GM23338 (cell line): ENCODE data around the gene FCRL5. TPM values are rescaled to one million over a fixed set of nuclear protein-coding genes. Genes with fewer than 3 reads are reported as not detected.

Experiments used
- ATAC-seq: fragments of 200-7000 bp; cut with Tn5 transposase; 3 replicates; pipeline ENCODE4 v1.9.1; 2020
- DNase-seq: peaks from one replicate; pipeline ENCODE4 v3.0.0-alpha.2; 2015; ENCODE audit warnings: low spot score
- H2AFZ ChIP-seq: fragments of 200-600 bp; sonication (generic); 2 replicates; pipeline ENCODE4 v1.8.0; 2016; ENCODE audit warnings: antibody characterized with exemption, mild to moderate bottlenecking, moderate library complexity
- H3F3A ChIP-seq: fragments of 200-600 bp; sonication (generic); replicated peaks from 2 replicates; pipeline ENCODE4 v1.8.0; 2017; ENCODE audit warnings: antibody characterized with exemption, mixed run types, low read depth
- H3K27ac ChIP-seq: fragments of 200-600 bp; sonication (generic); 2 replicates; pipeline ENCODE4 v1.6.1; 2016; ENCODE audit warnings: low read depth
- H3K27me3 ChIP-seq: fragments of 200-600 bp; sonication (generic); 2 replicates; pipeline ENCODE4 v1.8.0; 2016; ENCODE audit warnings: mild to moderate bottlenecking, mixed run types, moderate library complexity; ENCODE audit not compliant: insufficient read depth
- H3K36me3 ChIP-seq: fragments of 200-600 bp; sonication (generic); 2 replicates; pipeline ENCODE4 v1.8.0; 2016; ENCODE audit warnings: mild to moderate bottlenecking; ENCODE audit not compliant: insufficient read depth
- H3K4me1 ChIP-seq: fragments of 200-600 bp; sonication (generic); 2 replicates; pipeline ENCODE4 v1.8.0; 2016; ENCODE audit warnings: mild to moderate bottlenecking, moderate library complexity; ENCODE audit not compliant: insufficient read depth
- H3K4me2 ChIP-seq: fragments of 200-600 bp; sonication (generic); 2 replicates; pipeline ENCODE4 v1.7.1; 2017; ENCODE audit warnings: mixed run types
- H3K4me3 ChIP-seq: fragments of 200-600 bp; sonication (generic); 2 replicates; pipeline ENCODE4 v1.6.1; 2016; ENCODE audit warnings: mixed run types
- H3K79me2 ChIP-seq: fragments of 200-600 bp; sonication (generic); replicated peaks from 2 replicates; pipeline ENCODE4 v1.8.0; 2017; ENCODE audit warnings: mild to moderate bottlenecking; ENCODE audit not compliant: insufficient read depth
- H3K9me2 ChIP-seq: fragments of 200-600 bp; sonication (generic); 2 replicates; pipeline ENCODE4 v1.8.0; 2017; ENCODE audit not compliant: insufficient read depth
- H4K20me1 ChIP-seq: fragments of 200-600 bp; sonication (generic); replicated peaks from 2 replicates; pipeline ENCODE4 v1.8.0; 2017; ENCODE audit warnings: mild to moderate bottlenecking; ENCODE audit not compliant: insufficient read depth
- H3K27ac Mint-ChIP-seq: 2 replicates; pipeline ENCODE4 v1.8.0; 2020; ENCODE audit warnings: inconsistent platforms, mild to moderate bottlenecking, moderate library complexity, mixed read lengths
- H3K27me3 Mint-ChIP-seq: 3 replicates; pipeline ENCODE4 v1.8.0; 2022; ENCODE audit warnings: low read depth, mild to moderate bottlenecking, moderate library complexity, mixed read lengths, inconsistent platforms; ENCODE audit not compliant: insufficient read depth, poor library complexity
- H3K36me3 Mint-ChIP-seq: 3 replicates; pipeline ENCODE4 v1.8.0; 2021; ENCODE audit warnings: low read depth, mild to moderate bottlenecking, inconsistent platforms, moderate library complexity, mixed read lengths
- H3K4me1 Mint-ChIP-seq: 3 replicates; pipeline ENCODE4 v1.8.0; 2020; ENCODE audit warnings: mild to moderate bottlenecking, inconsistent platforms, mixed read lengths
- H3K4me3 Mint-ChIP-seq: 3 replicates; pipeline ENCODE4 v1.8.0; 2021; ENCODE audit warnings: moderate library complexity, mild to moderate bottlenecking, inconsistent platforms, mixed read lengths
- H3K9me3 Mint-ChIP-seq: 3 replicates; pipeline ENCODE4 v1.8.0; 2020; ENCODE audit warnings: moderate library complexity, mild to moderate bottlenecking, inconsistent platforms, mixed read lengths
- CREB1 ChIP-seq: fragments of 250-450 bp; sonication (Bioruptor Pico); IDR thresholded peaks from 2 replicates; pipeline ENCODE4 v1.5.0; 2020; ENCODE audit warnings: low read depth, mild to moderate bottlenecking, moderate library complexity
- ETS1 ChIP-seq: IDR thresholded peaks from 2 replicates; pipeline ENCODE4 v1.6.1; 2016; ENCODE audit warnings: antibody characterized with exemption
- EZH2 ChIP-seq: fragments of 200-600 bp; sonication (generic); IDR thresholded peaks from one replicate; pipeline ENCODE4 v1.8.0; 2017; ENCODE audit warnings: antibody characterized with exemption, mild to moderate bottlenecking, low read depth; ENCODE audit not compliant: unreplicated experiment
- EZH2phosphoT487 ChIP-seq: fragments of 200-600 bp; sonication (generic); IDR thresholded peaks from one replicate; pipeline ENCODE4 v1.8.1; 2018; ENCODE audit warnings: antibody characterized with exemption; ENCODE audit not compliant: unreplicated experiment
- JUNB ChIP-seq: IDR thresholded peaks from one replicate; pipeline ENCODE4 v1.6.1; 2016; ENCODE audit warnings: antibody characterized with exemption; ENCODE audit not compliant: unreplicated experiment
- NANOG ChIP-seq: IDR thresholded peaks from 2 replicates; pipeline ENCODE4 v1.6.1; 2016; ENCODE audit warnings: antibody characterized with exemption, borderline replicate concordance
- POLR2AphosphoS5 ChIP-seq: IDR thresholded peaks from 2 replicates; pipeline ENCODE4 v1.6.1; 2016; ENCODE audit warnings: antibody characterized with exemption, low read depth
- REST ChIP-seq: IDR thresholded peaks from one replicate; pipeline ENCODE4 v1.6.1; 2018; ENCODE audit warnings: antibody characterized with exemption; ENCODE audit not compliant: unreplicated experiment
- STAT1 ChIP-seq: IDR thresholded peaks from one replicate; pipeline ENCODE4 v1.6.1; 2016; ENCODE audit warnings: antibody characterized with exemption; ENCODE audit not compliant: unreplicated experiment
- ZNF114 ChIP-seq: fragments of 250-450 bp; sonication (Bioruptor Pico); IDR thresholded peaks from 2 replicates; pipeline ENCODE4 v1.5.0; 2020; ENCODE audit warnings: mild to moderate bottlenecking, moderate library complexity
- ZNF331 ChIP-seq: fragments of 250-450 bp; sonication (Bioruptor Pico); IDR thresholded peaks from 2 replicates; pipeline ENCODE4 v1.5.0; 2020; ENCODE audit warnings: low read depth, mild to moderate bottlenecking, moderate library complexity
- polyA plus RNA-seq: library from polyadenylated mRNA; unstranded; fragments of >200 nt; fragmentation: Nextera tagmentation; extraction: Ambion mirVana; gene quantifications from 2 replicates; pipeline ENCODE4 v1.2.1, GENCODE V29; 2016
- total RNA-seq: library from RNA; depleted of rRNA; stranded (reverse); fragments of >200 nt; shearing (Covaris generic); gene quantifications from 2 replicates; pipeline ENCODE4 v1.2.3, GENCODE V29; 2014
- TF ChIP-seq, protein P1 (sequence below), 2 experiments: fragments of 200-600 bp in 1 of 2; sonication (generic) in 1 of 2; conservative IDR thresholded peaks; 2 replicates each; pipeline versions ENCODE4 v1.5.1 to v1.6.1; 2016 to 2017; ENCODE audit warnings: antibody characterized with exemption in 2 of 2, low read depth in 2 of 2, mild to moderate bottlenecking in 2 of 2, moderate library complexity in 1 of 2
- TF ChIP-seq, protein P2 (sequence below): fragments of 250-450 bp; sonication (Bioruptor Pico); IDR thresholded peaks from 2 replicates; pipeline ENCODE4 v1.5.0; 2020; ENCODE audit warnings: mild to moderate bottlenecking, moderate library complexity

FCRL5 gene
- total and polyA plus RNA-seq, 2 experiments from 2014 or later = 0.79 to 2.8 TPM

- H3K4me3 Mint-ChIP-seq = no peak overlapping the region
- Histone ChIP-seq H3K27me3 (no peaks in the 10 kb centered on the region), H3F3A (no peaks in the 10 kb centered on the region), H3K79me2 (no peaks in the 10 kb centered on the region), H3K4me2 (no peak overlapping the region), H4K20me1 (no peaks in the 10 kb centered on the region), H3K9me2 (no peaks in the 10 kb centered on the region), H3K4me3 (no peak overlapping the region), H2AFZ (no peak overlapping the region), H3K27ac (no peak overlapping the region), H3K4me1 (no peaks in the 10 kb centered on the region), H3K36me3 (no peaks in the 10 kb centered on the region; the same call in 1 of the 2 replicates)
- peaks cover 5% of the 10 kb centered on the region; the same call in 2 of the 3 replicates for H3K36me3 Mint-ChIP-seq
- no peak for TF ChIP-seq ZNF114 (CRISPR knock-in tag)
- no peak for TF ChIP-seq ETS1
- no peak for TF ChIP-seq REST
- TF ChIP-seq, protein P1, sequence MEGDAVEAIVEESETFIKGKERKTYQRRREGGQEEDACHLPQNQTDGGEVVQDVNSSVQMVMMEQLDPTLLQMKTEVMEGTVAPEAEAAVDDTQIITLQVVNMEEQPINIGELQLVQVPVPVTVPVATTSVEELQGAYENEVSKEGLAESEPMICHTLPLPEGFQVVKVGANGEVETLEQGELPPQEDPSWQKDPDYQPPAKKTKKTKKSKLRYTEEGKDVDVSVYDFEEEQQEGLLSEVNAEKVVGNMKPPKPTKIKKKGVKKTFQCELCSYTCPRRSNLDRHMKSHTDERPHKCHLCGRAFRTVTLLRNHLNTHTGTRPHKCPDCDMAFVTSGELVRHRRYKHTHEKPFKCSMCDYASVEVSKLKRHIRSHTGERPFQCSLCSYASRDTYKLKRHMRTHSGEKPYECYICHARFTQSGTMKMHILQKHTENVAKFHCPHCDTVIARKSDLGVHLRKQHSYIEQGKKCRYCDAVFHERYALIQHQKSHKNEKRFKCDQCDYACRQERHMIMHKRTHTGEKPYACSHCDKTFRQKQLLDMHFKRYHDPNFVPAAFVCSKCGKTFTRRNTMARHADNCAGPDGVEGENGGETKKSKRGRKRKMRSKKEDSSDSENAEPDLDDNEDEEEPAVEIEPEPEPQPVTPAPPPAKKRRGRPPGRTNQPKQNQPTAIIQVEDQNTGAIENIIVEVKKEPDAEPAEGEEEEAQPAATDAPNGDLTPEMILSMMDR (conservative IDR thresholded peaks at IDR 0.05; ENCODE audit: low read depth in 2 of 2) = no peak
- TF ChIP-seq POLR2AphosphoS5 = no peak
- TF ChIP-seq STAT1 = no peak
- TF ChIP-seq CREB1 (CRISPR knock-in tag) = no peak
- TF ChIP-seq, protein P2, sequence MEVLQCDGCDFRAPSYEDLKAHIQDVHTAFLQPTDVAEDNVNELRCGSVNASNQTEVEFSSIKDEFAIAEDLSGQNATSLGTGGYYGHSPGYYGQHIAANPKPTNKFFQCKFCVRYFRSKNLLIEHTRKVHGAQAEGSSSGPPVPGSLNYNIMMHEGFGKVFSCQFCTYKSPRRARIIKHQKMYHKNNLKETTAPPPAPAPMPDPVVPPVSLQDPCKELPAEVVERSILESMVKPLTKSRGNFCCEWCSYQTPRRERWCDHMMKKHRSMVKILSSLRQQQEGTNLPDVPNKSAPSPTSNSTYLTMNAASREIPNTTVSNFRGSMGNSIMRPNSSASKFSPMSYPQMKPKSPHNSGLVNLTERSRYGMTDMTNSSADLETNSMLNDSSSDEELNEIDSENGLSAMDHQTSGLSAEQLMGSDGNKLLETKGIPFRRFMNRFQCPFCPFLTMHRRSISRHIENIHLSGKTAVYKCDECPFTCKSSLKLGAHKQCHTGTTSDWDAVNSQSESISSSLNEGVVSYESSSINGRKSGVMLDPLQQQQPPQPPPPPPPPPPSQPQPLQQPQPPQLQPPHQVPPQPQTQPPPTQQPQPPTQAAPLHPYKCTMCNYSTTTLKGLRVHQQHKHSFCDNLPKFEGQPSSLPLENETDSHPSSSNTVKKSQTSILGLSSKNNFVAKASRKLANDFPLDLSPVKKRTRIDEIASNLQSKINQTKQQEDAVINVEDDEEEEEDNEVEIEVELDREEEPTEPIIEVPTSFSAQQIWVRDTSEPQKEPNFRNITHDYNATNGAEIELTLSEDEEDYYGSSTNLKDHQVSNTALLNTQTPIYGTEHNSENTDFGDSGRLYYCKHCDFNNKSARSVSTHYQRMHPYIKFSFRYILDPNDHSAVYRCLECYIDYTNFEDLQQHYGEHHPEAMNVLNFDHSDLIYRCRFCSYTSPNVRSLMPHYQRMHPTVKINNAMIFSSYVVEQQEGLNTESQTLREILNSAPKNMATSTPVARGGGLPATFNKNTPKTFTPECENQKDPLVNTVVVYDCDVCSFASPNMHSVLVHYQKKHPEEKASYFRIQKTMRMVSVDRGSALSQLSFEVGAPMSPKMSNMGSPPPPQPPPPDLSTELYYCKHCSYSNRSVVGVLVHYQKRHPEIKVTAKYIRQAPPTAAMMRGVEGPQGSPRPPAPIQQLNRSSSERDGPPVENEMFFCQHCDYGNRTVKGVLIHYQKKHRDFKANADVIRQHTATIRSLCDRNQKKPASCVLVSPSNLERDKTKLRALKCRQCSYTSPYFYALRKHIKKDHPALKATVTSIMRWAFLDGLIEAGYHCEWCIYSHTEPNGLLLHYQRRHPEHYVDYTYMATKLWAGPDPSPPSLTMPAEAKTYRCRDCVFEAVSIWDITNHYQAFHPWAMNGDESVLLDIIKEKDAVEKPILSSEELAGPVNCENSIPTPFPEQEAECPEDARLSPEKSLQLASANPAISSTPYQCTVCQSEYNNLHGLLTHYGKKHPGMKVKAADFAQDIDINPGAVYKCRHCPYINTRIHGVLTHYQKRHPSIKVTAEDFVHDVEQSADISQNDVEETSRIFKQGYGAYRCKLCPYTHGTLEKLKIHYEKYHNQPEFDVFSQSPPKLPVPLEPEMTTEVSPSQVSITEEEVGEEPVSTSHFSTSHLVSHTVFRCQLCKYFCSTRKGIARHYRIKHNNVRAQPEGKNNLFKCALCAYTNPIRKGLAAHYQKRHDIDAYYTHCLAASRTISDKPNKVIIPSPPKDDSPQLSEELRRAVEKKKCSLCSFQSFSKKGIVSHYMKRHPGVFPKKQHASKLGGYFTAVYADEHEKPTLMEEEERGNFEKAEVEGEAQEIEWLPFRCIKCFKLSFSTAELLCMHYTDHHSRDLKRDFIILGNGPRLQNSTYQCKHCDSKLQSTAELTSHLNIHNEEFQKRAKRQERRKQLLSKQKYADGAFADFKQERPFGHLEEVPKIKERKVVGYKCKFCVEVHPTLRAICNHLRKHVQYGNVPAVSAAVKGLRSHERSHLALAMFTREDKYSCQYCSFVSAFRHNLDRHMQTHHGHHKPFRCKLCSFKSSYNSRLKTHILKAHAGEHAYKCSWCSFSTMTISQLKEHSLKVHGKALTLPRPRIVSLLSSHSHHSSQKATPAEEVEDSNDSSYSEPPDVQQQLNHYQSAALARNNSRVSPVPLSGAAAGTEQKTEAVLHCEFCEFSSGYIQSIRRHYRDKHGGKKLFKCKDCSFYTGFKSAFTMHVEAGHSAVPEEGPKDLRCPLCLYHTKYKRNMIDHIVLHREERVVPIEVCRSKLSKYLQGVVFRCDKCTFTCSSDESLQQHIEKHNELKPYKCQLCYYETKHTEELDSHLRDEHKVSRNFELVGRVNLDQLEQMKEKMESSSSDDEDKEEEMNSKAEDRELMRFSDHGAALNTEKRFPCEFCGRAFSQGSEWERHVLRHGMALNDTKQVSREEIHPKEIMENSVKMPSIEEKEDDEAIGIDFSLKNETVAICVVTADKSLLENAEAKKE (CRISPR knock-in tag) = no peak
- TF ChIP-seq NANOG = no peak
- no peak for TF ChIP-seq EZH2phosphoT487
- TF ChIP-seq EZH2 = no peak
- no peak for TF ChIP-seq ZNF331 (CRISPR knock-in tag)
- TF ChIP-seq JUNB = no peak
- H3K9me3 Mint-ChIP-seq = peaks cover 23% of the 10 kb centered on the region; the same call in 2 of the 3 replicates
- DNase-seq (no peak), ATAC-seq (no peak)
- no peak overlapping the region for H3K27ac Mint-ChIP-seq
- peaks cover 6% of the 10 kb centered on the region for H3K27me3 Mint-ChIP-seq
- H3K4me1 Mint-ChIP-seq = no peaks in the 10 kb centered on the region
Measured at GRCh38 chr1:157504646-157505045, 47.7 kb downstream of the FCRL5 start.
